ENCODE measurements around the gene VENTX.

The VENTX gene

GRCh38 chr10:133201948-133202725, 35.5 kb upstream of the VENTX start:
- DNase-seq (ENCODE audit: low read depth in 2 of 2), result no peak

GRCh38 chr10:133202778-133203651, 34.6 kb upstream of the VENTX start:
- DNase-seq (ENCODE audit: low read depth in 2 of 2), result no peak

DNA sequence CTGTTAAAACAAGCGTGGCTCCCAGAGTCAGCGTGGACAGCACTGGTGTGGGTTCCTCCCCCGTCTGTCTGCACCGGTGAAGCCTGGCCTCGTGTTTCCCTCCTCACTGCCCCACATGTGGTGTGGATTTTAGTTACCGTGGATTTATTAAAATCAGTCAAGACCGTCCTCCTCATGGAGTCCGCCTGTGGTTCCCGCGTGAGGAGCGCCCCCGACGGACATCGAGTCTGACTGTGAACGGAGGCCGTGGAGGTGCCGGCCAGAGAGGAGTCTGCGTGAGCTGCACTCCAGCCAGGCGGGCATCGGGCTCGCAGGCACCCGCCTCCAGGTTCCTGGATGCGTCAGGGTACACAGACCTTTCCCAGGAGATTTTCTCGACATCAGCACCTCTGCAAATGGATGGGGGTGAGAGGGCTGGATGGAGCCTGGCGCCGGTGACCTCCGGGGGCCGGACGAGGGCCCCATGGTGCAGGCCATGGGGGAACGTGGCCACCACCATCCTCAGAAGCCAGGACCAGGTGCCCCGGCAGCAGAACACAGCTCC, 33.9 kb upstream of the VENTX start:
- no peak for DNase-seq (ENCODE audit: low read depth in 2 of 2)

DNA sequence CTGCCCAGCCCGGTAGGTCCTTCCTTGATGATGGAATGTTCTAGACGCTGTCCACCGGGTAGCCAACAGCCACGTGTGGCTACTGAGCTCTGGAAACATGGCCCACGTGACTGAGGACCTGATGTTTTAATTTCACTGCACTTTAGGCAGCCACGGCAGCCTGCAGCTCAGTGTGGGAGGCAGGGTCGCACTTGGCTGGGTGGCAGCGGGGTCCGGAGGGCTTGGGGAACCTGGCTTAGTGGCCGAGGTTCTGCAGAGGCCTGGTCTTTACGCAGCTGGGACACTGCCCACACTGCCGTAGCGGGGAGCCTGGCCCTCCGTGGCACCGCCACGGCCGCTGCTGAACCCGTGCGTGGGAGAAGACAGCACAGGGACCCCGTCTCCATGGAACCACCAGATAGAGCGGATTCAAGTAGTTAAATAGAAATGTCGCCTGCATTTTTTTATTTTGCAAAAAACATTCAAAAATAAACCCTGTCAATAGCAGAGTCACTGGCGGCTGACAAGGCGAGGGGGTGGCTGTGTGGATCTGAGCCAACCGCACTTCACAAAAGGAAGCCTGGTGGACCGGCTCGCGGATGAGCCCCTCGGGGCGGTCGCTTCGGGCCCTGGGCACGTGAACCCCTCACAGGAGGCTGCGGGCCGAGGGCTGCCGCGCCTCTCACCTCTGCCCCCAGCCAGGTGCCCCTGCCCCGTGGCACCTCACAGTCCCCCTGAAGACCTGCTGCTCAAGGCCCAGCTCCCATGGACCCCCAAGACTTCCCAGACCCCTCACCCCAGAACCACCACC, 33.2 kb upstream of the VENTX start:
- no peak for DNase-seq (ENCODE audit: low read depth in 2 of 2)

DNA sequence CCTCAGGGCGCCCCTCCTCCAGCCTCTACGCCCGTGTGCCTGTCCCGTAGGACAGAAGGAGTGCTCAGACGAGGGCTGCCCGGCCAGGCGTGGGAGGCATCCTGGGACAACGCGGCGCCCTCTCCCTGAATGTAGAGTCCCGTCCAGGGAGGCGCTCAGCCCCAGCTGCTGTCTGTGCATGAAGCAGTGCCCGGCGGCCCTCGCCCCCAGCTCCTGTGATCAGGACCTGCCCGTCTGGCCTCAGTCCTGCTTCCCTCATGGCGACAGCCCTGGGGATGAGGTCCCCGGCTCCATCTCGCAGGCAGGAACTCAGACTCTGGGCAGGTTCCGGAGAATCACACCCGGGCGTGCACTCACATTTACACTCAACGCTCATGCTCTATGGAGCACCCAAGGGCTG, 32.5 kb upstream of the VENTX start:
- no peak for DNase-seq (ENCODE audit: low read depth in 2 of 2)

DNA sequence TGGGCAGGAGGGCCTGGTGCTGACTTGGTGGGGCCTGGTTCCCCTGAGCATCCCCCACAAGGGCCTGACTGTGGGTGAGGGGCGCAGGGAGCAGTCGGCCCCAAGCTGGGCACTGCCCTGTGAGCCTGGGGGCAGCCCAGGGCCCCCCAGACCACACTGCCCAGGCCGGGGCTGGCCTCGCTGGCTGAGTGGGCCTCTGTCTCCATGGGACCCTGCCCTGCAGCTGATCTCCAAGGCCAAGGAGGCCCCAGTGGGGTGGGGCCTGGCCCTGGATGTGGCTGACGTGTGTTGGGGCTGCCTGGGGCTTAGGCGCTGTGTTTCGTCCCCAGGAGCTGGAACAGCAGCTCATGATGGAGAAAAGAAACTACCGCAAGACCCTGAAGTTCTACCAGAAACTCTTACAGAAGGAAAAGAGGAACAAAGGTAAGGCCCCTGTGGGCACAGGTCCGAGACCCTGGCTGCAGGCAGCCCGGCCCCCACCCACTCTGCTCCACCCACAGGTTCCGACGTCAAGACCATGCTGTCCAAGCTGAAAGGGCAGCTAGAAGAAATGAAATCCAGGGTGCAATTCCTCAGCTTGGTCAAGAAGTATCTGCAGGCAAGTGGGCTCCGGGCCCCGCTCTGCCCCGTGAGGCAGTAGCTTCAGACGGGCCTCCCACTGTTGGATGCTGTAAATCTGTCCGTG, 31.2 kb upstream of the VENTX start:
- no peak for DNase-seq (ENCODE audit: low read depth in 2 of 2)

DNA sequence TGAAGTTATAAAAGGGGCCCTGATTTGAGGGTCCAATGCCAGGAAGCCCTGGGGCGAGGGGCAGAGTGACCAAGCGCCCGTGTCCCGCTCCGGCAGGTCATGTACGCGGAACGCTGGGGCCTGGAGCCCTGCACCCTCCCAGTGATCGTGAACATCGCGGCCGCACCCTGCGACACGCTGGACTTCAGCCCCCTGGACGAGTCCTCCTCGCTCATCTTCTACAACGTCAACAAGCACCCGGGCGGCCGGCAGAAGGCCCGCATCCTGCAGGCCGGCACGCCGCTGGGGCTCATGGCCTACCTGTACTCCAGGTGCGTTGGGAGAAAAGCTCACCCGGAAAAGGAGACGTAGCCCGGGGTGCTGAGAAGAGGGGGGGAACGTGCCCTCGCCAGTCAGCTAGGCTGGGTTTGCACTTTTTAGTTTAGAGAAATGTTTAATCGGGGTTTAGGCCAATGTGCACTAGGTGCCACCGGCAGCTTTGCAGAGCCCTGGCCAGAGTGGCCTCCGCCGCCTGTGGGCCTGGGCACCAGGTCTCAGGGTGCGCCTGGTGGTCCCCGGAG, 30.5 kb upstream of the VENTX start:
- no peak for DNase-seq (ENCODE audit: low read depth in 2 of 2)

DNA sequence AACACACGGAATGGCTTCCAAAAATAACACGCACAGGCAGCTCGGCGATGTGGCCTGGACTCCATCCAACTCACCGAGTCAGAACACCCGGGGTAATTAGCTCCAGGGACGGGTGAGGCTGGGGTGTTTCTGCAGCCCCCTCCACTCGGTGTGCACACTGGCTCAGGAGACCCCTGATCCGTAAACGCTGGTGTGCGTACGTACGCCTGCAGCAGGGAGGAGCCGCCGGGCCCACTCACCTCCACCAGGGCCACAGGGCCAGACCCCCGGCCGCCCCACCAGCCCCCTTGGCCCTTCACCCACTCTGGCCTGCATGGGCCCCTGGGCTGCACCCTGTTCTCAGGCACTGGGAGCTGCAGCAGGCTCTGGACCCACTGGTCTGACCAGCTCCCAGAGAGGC, 30.0 kb upstream of the VENTX start:
- DNase-seq (ENCODE audit: low read depth in 2 of 2), result no peak

DNA sequence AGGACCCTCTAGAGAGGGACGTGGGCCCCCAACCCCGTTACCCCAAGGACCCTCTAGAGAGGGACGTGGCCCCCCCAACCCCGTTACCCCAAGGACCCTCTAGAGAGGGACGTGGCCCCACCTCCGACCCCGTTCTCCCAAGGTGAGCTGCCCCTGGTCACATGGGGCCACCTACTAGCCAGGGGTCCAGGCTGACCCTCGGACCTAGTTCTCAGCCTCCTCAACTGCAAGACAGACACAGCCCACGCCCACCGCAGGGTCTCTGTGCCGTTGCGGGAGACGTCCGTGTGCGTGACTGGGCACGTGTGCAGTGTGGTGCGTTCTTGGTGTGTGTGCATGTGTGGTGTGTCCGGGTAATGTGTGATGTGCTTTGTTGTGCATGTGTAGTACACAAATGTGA, 29.2 kb upstream of the VENTX start:
- no peak for DNase-seq (ENCODE audit: low read depth in 2 of 2)

- DNase-seq (ENCODE audit: low read depth in 2 of 2), result no peak
Observed at GRCh38 chr10:133209117-133209516, 28.5 kb upstream of the VENTX start.

- no peak for DNase-seq (ENCODE audit: low read depth in 2 of 2)
Observed at GRCh38 chr10:133209641-133210040, 28.0 kb upstream of the VENTX start.

- no peak for DNase-seq (ENCODE audit: low read depth in 2 of 2)
Observed at GRCh38 chr10:133210398-133211140, 27.1 kb upstream of the VENTX start.

DNA sequence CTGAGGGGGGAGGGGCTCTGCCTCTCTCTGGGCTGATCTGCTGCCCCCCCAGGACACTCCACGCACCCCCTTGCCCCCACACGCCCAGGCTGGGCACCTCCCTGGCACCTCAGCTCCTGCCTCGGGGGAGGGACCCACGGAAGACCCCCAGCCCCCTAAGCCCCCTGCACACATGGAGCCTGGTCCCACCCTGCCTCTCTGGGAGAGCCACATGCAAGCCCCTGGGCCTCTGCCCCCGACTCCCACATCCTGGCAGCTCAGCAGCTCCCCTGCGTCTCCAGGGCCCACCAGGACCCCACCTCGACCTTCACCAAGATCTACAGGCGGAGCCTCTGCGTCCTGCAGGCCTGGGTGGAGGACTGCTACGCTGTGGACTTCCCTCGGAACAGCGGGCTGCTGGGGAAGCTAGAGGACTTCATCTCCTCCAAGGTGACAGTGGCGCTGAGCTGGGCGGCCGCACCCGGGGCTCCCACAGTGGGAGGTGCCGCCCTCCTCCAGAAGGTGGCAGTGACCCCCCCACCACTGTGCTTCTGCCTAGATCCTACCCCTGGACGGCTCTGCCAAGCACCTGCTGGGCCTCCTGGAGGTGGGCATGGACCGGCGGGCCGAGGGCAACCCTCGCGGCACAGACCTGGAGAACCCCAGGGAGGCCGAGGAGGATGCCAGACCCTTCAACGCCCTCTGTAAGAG, 26.4 kb upstream of the VENTX start:
- DNase-seq (ENCODE audit: low read depth in 2 of 2), result no peak

DNA sequence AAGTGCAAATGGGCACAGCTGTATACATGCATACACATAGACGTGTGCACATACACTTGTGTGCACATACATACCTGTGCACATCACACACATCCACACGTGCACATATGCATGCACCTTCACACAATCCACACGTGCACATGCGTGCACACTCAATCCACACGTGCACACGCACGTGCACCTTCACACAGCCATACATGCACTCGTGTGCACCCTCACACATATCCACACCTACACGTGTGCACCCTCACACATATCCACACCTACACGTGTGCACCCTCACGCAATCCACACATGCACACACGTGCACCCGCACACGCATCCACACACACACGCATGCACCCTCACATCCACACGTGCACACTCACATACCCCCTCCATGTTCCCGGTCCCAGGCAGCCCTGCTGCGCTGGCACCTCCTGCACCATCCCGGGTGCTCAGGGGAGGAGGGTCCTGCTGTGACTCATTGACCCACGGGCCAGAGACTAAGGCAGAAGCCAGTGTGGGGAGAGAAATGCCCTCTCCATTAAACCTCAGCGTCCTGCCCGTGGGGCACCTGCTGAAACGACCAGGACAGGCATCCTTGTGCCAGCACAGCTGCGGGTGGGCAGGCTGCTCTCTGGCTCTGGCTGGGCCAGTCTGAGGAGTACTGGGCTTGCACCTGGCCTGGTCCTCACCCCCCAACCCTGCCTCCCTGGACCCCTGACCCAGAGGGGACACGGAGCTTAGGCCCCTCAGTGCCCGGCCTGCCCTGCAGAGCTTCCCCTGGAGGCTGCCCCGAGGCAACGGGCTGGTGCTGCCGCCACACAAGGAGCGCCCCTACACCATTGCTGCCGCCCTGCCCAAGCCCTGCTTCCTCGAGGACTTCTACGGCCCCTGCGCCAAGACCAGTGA, 25.4 kb upstream of the VENTX start:
- DNase-seq (ENCODE audit: low read depth in 2 of 2), result no peak

- DNase-seq (ENCODE audit: low read depth in 2 of 2), result no peak
Observed at GRCh38 chr10:133212853-133213494, 24.7 kb upstream of the VENTX start.

DNA sequence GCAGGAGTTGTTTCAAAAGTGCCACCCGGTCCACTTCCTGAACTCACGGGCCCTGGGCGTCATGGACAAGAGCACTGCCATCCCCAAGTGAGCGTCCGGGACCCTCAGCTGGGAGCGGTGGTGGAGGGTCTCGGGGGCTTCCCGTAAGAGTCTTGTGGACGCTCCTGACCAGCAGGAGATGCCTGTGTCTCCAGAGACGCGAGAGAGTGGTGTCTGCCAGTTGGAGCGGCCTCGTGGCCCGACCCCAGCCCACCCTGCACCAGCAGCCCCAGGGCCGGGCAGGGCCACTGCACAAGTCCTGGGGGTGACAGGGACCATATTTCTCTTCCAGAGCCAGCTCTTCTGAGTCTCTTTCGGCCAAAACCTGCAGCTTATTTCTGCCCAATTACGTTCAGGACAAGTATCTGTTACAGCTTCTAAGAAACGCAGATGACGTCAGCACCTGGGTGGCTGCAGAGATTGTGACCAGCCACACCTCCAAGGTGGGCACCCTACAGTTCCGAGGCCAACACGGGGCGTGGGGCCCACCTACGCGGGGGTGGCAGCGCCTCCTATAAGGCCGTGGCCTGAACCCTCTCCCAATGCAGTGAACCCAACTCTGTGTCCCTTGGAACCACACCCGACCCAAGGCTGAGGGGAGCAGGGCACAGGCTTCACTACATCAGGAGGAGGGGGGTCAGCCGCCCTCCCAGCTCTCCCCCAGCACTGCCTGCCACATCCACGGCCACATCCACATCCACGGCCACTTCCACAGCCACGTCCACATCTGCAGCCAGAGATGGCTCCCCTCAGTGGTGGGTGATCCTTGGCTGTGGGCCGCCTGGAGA, 23.8 kb upstream of the VENTX start:
- no peak for DNase-seq (ENCODE audit: low read depth in 2 of 2)
